Measurements from ENCODE around the gene ARHGAP36.

The ARHGAP36 gene

GRCh38 chrX:131072871-131073571, 14.9 kb downstream of the ARHGAP36 start:
- no peak for DNase-seq

GRCh38 chrX:131073607-131074006, 15.5 kb downstream of the ARHGAP36 start:
- no peak for DNase-seq

- DNase-seq, result no peak
These were observed 23.9 kb downstream of the ARHGAP36 start for GRCh38 chrX:131081772-131082740.

DNA sequence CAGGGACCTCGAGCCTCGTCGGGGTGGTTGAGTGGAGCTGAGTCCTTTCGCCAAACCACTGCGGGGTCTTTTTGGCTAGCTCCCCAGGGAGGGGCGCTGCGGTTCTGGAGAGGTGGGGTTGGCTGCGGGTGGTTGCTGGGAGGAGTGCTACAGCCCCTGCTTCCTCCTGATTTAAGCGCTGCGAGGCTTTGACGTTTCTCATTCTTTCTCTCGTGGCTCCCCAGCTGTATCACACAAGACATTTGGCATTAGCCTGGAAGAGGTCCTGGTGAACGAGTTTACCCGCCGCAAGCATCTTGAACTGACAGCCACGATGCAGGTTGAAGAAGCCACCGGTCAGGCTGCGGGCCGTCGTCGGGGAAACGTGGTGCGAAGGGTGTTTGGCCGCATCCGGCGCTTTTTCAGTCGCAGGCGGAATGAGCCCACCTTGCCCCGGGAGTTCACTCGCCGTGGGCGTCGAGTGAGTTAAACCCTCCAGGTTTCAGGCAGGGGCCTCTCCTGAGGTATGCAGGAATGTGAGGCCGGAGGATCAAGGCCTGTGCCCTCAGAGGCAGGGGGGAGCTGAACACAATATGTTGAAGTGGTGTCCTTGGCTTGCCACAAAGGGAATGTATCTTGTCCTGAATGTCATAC, 25.5 kb downstream of the ARHGAP36 start:
- no peak for DNase-seq

GRCh38 chrX:131084145-131084544, 26.0 kb downstream of the ARHGAP36 start:
- no peak for DNase-seq

GRCh38 chrX:131136776-131137175, 78.6 kb downstream of the ARHGAP36 start:
- no peak for DNase-seq

- DNase-seq, result no peak
These were observed 80.9 kb downstream of the ARHGAP36 start for GRCh38 chrX:131139072-131139471.

All from activated naive CD4-positive, alpha-beta T cell treated with Interleukin-2 at 50 U/mL for 16 hours (primary cell).